Panc1 (cell line): ENCODE results near the gene CD22. TPM values are rescaled to one million over a fixed set of nuclear protein-coding genes. Genes with fewer than 3 reads are reported as not detected.

Experiments
- ATAC-seq: fragments of 200-7000 bp; cut with Tn5 transposase; 2 replicates; pipeline ENCODE4 v1.9.1; 2020; ENCODE audit warnings: mild to moderate bottlenecking, moderate library complexity
- BruUV-seq: library from RNA; stranded (reverse); fragments of 400-500 nt; replicated peaks from 2 replicates; lab custom pipeline; 2021; lab: Mats Ljungman, UMichigan
- CTCF ChIA-PET: fragments of 300-600 bp; sonication (Branson Sonifier 250); formaldehyde crosslinking; loops from one replicate; lab custom pipeline; 2022; ENCODE audit warnings: antibody characterized with exemption; lab: Charles Lee
- POLR2A ChIA-PET: fragments of 300-600 bp; sonication (Branson Sonifier 250); formaldehyde crosslinking; loops from one replicate; lab custom pipeline; 2022; ENCODE audit warnings: antibody characterized with exemption; lab: Charles Lee
- DNase-seq: peaks from one replicate; pipeline ENCODE4 v3.0.0-alpha.2; 2010; ENCODE audit warnings: low read depth, low spot score
- H3K27ac ChIP-seq: 2 replicates; pipeline ENCODE4 v1.5.1; 2011; ENCODE audit warnings: mild to moderate bottlenecking, low read length, inconsistent platforms
- H3K27me3 ChIP-seq: fragments of 200-500 bp; sonication (Bioruptor generic); 2 replicates; pipeline ENCODE4 v1.6.0; 2014; ENCODE audit warnings: low read length, inconsistent platforms; ENCODE audit not compliant: control insufficient read depth, insufficient read depth
- H3K36me3 ChIP-seq: fragments of 200-500 bp; sonication (Bioruptor generic); 2 replicates; pipeline ENCODE4 v1.5.1; 2014; ENCODE audit warnings: inconsistent platforms, mild to moderate bottlenecking, low read length, moderate library complexity; ENCODE audit not compliant: control insufficient read depth, insufficient read depth
- H3K4me1 ChIP-seq: 2 replicates; pipeline ENCODE4 v1.5.1; 2011; ENCODE audit warnings: inconsistent platforms, mild to moderate bottlenecking, low read length, moderate library complexity; ENCODE audit not compliant: control insufficient read depth, insufficient read depth
- H3K4me3 ChIP-seq, 2 experiments: 2 replicates each; pipeline ENCODE4 v1.5.1; 2011 to 2012; ENCODE audit warnings: low read depth in 2 of 2, low read length in 2 of 2, mild to moderate bottlenecking in 2 of 2, inconsistent platforms in 1 of 2, moderate library complexity in 1 of 2
- H3K9me3 ChIP-seq: fragments of 200-500 bp; sonication (Bioruptor generic); 2 replicates; pipeline ENCODE4 v1.5.1; 2014; ENCODE audit warnings: low read depth, mild to moderate bottlenecking, inconsistent platforms, low read length, moderate library complexity; ENCODE audit not compliant: control insufficient read depth, insufficient read depth
- CTCF ChIP-seq: fragments of 450-650 bp; IDR thresholded peaks from 2 replicates; pipeline ENCODE4 v1.5.1; 2017; ENCODE audit warnings: mild to moderate bottlenecking
- POLR2AphosphoS5 ChIP-seq: IDR thresholded peaks from 2 replicates; pipeline ENCODE4 v1.6.1; 2012; ENCODE audit warnings: mild to moderate bottlenecking, low read depth, low read length, moderate library complexity
- REST ChIP-seq, 2 experiments: IDR thresholded peaks; 2 replicates each; pipeline ENCODE4 v1.6.1; 2011 to 2012; ENCODE audit warnings: low read depth in 2 of 2, control low read depth in 1 of 2, low read length in 1 of 2, mild to moderate bottlenecking in 1 of 2, moderate library complexity in 1 of 2; ENCODE audit not compliant: insufficient read depth in 1 of 2
- SIN3A ChIP-seq: IDR thresholded peaks from 2 replicates; pipeline ENCODE4 v1.6.1; 2012; ENCODE audit warnings: low read depth, mild to moderate bottlenecking, low read length, moderate library complexity, borderline replicate concordance; ENCODE audit not compliant: insufficient read depth
- TCF7L2 ChIP-seq: IDR thresholded peaks from 2 replicates; pipeline ENCODE4 v1.6.1; 2011; ENCODE audit warnings: mild to moderate bottlenecking, low read depth, low read length, inconsistent platforms
- in situ Hi-C: cut with HindIII; loops from 2 replicates; pipeline ENCODE4 v1.10.0; 2016; ENCODE audit warnings: low sequenced_read_pairs, low pct_unique_long_range_greater_than_20kb
- intact Hi-C: fragments of 100-400 bp; cut with micrococcal nuclease; formaldehyde crosslinking; loops from one replicate; pipeline ENCODE4 v1.10.0; 2022; ENCODE audit not compliant: unreplicated experiment
- total RNA-seq: library from RNA; stranded (reverse); gene quantifications from one replicate; pipeline ENCODE4 v1.2.1, GENCODE V29; 2021; ENCODE audit not compliant: unreplicated experiment

CD22 gene
- total RNA-seq, 1 experiment from 2014 or later: 0.74 TPM

DNA sequence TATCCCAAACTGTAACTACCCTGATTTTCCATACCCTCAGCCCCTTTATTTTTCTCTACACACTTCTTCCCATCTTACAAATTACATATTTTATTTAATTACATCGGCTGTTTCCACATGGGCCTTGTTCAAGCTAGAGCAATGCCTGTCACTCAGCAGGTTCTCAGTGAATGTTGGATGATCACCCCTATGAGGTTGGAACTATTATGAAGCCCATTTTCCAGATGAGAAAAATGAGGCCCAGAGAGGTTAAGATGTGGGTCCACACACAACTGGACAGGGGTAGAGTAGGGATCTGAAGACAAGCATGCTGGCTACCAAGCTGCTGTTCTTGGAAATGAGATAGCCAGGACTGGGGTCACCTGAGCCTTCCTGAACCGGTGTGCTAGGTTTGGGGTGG is 27.0 kb upstream of the CD22 start:
- BruUV-seq: no TSS peak
- Histone ChIP-seq H3K4me1 (no peaks in the 10 kb centered on the region), H3K4me3 (no peak overlapping the region), H3K27me3 (no peaks in the 10 kb centered on the region; the same call in 1 of the 2 replicates), H3K9me3 (no peaks in the 10 kb centered on the region), H3K36me3 (no peaks in the 10 kb centered on the region), H3K27ac (no peak overlapping the region)
- CTCF ChIA-PET: no interaction called here
- TF ChIP-seq POLR2AphosphoS5 (no peak), REST (IDR thresholded peaks at IDR 0.05; ENCODE audit: insufficient read depth in 1 of 2, low read depth in 2 of 2, low read length in 1 of 2) (no peak), SIN3A (no peak), CTCF (no peak), TCF7L2 (no peak)
- in situ Hi-C loops (no loop called here), intact Hi-C loops (no loop called here)
- POLR2A ChIA-PET: no interaction called here
- no peak for ATAC-seq
- DNase-seq: no peak

DNA sequence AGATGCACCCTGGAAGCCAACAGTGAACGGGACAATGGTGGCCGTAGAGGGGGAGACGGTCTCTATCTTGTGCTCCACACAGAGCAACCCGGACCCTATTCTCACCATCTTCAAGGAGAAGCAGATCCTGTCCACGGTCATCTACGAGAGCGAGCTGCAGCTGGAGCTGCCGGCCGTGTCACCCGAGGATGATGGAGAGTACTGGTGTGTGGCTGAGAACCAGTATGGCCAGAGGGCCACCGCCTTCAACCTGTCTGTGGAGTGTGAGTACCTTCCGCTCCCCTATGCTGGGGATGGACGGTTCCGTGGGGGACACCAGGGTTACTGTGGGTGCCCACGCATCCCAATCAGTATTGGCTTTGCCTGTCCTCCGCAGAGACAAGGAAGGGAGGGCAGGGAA is 26.5 kb upstream of the CD22 start:
- no peak for ATAC-seq
- intact Hi-C loops (no loop called here), in situ Hi-C loops (no loop called here)
- H3K4me1 ChIP-seq: no peaks in the 10 kb centered on the region
- DNase-seq: no peak
- ChIA-PET POLR2A (no interaction called here), CTCF (no interaction called here)
- no peaks in the 10 kb centered on the region for H3K9me3 ChIP-seq
- no peaks in the 10 kb centered on the region for H3K36me3 ChIP-seq
- TF ChIP-seq SIN3A (no peak), POLR2AphosphoS5 (no peak), CTCF (no peak), TCF7L2 (no peak), REST (IDR thresholded peaks at IDR 0.05; ENCODE audit: insufficient read depth in 1 of 2, low read depth in 2 of 2, low read length in 1 of 2) (no peak)
- no TSS peak for BruUV-seq
- no peaks in the 10 kb centered on the region; the same call in 1 of the 2 replicates for H3K27me3 ChIP-seq
- no peak overlapping the region for H3K4me3 ChIP-seq
- H3K27ac ChIP-seq: no peak overlapping the region
